ENCODE measurements around the gene UQCR10.

UQCR10 gene

GRCh38 chr22:29765905-29766631 is 1.1 kb upstream of the UQCR10 start:
- ATAC-seq = peak; percentile 11
- DNase-seq = peak; percentile 33

- ATAC-seq (peak; percentile 98), DNase-seq (peak; percentile 90)
Measured at GRCh38 chr22:29766632-29767170, 468 bp upstream of the UQCR10 start, which contains the start of gene ZMAT5. Gene ZMAT5, minus strand, starts transcription at chr22:29767007. Its CDS starts 18,463 bp downstream, at chr22:29748544.

GRCh38 chr22:29768052-29768693 is 1.0 kb downstream of the UQCR10 start:
- ATAC-seq = no peak

GRCh38 chr22:29769723-29770321 is 2.7 kb downstream of the UQCR10 start:
- DNase-seq = no peak
- ATAC-seq = no peak

More at GRCh38 chr22:29768052-29768693, 1.0 kb downstream of the UQCR10 start:
- DNase-seq = no peak

GRCh38 chr22:29772170-29772641 is 5.0 kb downstream of the UQCR10 start:
- ATAC-seq (no peak), DNase-seq (no peak)

GRCh38 chr22:29773233-29773632 is 6.1 kb downstream of the UQCR10 start:
- ATAC-seq (no peak), DNase-seq (no peak)

- no peak for ATAC-seq
- no peak for DNase-seq
Measured at GRCh38 chr22:29780220-29780619, 13.1 kb downstream of the UQCR10 start.

GRCh38 chr22:29780748-29781676 is 13.8 kb downstream of the UQCR10 start:
- ATAC-seq = no peak

GRCh38 chr22:29782061-29782845 is 15.1 kb downstream of the UQCR10 start:
- ATAC-seq = no peak
- DNase-seq = no peak

More at GRCh38 chr22:29780748-29781676, 13.8 kb downstream of the UQCR10 start:
- DNase-seq = no peak

GRCh38 chr22:29784451-29785361 is 17.5 kb downstream of the UQCR10 start:
- DNase-seq = no peak
- ATAC-seq = no peak

GRCh38 chr22:29786031-29786430 is 18.9 kb downstream of the UQCR10 start:
- ATAC-seq = no peak
- DNase-seq = no peak

- ATAC-seq (peak; percentile 23), DNase-seq (no peak)
Measured at GRCh38 chr22:29787371-29787980, 20.3 kb downstream of the UQCR10 start.

GRCh38 chr22:29788339-29789279 is 21.4 kb downstream of the UQCR10 start:
- ATAC-seq = no peak
- DNase-seq = no peak

- ATAC-seq (no peak), DNase-seq (no peak)
Measured at GRCh38 chr22:29790061-29790460, 22.9 kb downstream of the UQCR10 start.

- no peak for DNase-seq
- ATAC-seq = no peak
Measured at GRCh38 chr22:29793396-29793795, 26.2 kb downstream of the UQCR10 start.

GRCh38 chr22:29795663-29796062 is 28.5 kb downstream of the UQCR10 start:
- no peak for ATAC-seq

GRCh38 chr22:29797351-29797750 is 30.2 kb downstream of the UQCR10 start:
- ATAC-seq (no peak), DNase-seq (no peak)

More at GRCh38 chr22:29795663-29796062, 28.5 kb downstream of the UQCR10 start:
- no peak for DNase-seq

GRCh38 chr22:29798318-29798717 is 31.1 kb downstream of the UQCR10 start:
- ATAC-seq = peak; percentile 10
- DNase-seq = no peak

Measured in stimulated activated naive CD8-positive, alpha-beta T cell treated with anti-CD3 and anti-CD28 coated beads, Interleukin-15, Interleukin-2, amounts not matched to agents 100 U/mL and 50 U/mL, for 24 hours (primary cell).